Measurements from ENCODE around the gene CCDC27. TPM values are rescaled to one million over a fixed set of nuclear protein-coding genes. Genes with fewer than 3 reads are reported as not detected.

The CCDC27 gene
- total RNA-seq, 1 experiment from 2014 or later, result not detected

DNA sequence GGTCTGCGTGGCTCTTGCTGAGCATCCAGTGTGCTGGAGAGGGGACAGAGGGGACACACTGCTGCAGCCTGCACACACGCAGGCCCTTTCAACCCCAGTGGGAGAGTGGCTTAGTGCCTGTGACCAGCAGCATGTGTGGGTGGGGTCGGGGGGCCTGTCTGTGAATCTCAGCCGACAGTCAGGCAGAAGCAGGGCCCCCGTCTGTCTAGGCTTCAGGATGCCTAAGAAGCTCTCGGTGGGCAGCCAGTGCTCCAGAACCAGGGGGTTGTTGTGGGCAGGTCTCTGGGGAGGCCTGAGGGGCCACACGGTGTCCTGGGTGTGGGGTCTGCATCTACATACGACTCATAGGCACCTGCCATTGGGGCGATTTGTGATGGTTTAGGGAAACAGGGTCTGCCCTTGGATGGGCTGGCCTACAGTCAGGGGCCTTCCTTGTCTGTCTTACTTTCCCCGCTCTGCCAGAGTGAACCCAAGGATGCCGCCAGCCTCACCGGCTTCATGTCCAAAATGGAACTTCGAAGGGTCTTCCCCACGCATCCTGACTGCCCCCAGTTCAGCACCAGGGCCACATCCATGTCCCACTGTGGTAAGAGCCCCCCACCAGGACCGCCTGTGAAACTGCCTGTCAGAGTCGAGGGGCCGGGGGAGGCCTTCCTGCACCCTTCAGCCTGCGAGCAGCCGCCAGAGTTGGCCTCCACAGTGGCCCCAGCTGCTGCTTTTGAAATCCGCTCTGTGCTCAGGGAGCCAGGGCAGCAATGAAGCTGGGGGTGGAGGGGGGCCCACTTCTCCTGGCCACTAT lies 1.6 kb downstream of the CCDC27 start:
- no peak for DNase-seq (ENCODE audit: low spot score)

DNA sequence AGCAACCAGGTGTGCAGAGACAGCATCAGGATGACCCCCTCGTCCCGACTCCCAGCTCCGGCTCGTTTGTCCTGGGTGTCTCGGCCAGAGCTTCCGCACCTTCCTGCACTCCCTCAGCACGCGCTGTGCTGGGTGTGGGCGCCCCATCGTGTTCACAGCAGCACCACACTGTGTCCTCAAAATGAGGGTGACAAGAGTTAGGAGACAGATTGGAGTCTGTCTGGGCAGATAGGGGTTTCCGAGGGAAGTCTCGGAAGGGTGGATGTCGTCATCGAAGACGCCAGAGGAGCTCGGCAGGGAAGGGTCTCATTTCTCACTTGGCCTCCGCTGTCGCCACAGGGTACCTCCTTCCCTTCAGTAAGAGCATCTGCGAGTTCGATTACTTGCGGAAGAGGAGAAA lies 4.1 kb downstream of the CCDC27 start:
- DNase-seq (ENCODE audit: low spot score), result no peak

DNA sequence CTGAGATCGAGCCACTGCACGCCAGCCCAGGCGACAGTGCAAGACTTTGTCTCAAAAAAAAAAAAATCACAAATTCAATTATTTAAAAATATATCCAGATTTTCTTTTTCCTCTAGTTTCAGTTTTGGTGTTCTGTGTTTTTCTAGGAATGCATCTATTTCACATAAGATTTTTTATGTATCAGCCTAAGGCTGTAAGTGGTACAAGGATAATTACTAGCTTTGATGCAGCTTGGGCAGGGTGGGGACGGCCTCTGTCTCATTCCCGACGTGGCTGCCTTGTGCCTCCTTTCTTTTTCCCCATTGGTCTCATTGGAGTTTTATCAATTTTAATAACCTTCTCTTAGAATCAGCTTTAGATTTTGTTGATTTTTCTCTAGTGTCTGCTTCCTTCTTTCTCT lies 6.9 kb downstream of the CCDC27 start:
- no peak for DNase-seq (ENCODE audit: low spot score)

DNA sequence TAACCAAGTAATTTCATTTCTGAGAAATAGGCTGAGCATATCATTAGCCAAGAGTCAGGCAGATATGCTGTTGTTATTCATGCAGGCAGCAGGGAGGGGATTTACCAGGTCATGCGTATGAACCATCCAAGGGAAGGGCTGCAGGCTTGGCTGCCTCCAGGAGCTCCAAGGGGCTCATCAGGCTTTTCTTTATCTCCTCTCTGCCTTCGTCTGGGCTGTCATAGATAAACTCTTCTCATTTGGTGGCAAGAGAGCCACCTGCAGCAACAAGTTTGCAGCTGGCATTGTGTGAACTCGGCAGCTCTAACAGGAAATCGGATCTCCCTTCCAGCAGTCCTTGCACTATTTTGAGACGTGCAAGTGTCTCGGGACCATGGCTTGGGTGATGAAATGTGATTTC lies 7.5 kb downstream of the CCDC27 start:
- DNase-seq (ENCODE audit: low spot score), result no peak

DNA sequence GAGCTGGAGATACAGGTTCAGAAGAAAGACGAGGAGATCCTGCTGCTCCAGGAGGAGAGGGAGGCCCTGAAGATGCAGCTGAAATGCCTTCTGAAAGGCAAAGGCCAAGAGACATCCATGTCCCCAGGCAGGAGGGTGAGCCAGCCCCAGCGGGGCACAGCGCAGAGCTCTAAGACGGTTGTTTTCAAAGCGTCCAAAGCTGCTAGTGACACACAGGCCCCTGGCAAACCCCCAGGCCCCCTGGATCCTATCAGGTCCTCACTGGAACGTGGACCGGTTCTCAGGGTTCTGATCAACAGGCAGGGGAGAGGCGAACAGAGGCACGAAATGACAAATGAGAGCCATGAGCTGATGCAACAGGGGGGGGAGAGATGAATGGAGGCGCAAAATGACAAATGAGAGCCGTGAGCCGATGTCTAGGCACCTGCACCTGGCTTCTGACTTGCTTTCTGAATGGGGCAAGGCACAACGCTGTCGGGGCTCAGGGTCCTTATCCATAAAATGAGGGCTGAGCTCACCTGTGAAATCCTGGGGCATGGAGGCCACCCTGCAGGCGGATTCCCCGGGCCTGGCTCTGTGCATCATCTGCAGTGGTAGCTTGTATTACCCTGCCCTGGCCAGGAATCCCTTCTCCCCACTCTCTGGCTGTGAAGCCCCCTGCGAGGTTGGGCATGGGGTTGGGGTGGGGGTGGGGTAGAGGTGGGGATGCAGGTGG lies 9.2 kb downstream of the CCDC27 start:
- DNase-seq (ENCODE audit: low spot score), result no peak

DNA sequence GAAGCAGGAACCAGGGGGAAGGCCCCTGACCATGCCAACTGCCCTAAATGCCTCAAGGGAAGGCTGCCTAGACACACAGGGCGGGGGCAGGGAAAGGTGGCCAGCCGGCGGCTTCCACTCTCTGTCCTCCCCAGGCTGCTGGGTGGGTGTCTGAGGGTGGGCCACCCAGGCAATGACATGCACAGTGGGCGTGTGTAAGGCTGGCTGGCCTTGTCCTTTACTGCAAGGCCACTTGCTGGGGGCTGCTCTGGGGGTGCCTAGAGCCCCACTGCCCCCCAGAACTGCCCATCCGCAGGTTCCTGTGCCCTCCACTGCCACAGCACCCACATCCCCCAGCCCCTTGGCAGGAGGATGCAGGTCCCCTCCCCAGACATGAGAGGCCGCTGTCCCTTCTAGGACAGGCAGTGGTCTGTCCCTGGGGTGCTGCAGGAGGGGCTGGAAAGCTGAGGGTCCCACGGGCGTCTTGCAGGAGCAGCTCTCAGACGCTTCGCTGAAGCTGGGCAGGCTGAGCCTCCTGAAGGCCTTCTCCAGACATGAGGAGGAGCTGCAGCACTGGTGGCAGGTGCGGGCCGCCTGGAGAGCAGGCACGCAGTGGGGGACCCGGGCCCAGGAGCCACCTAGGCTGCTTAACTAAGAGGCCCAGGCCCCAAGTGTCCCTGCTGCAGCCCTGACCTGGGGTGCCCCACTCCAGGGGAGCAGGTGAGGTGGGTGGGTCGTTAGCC lies 10.1 kb downstream of the CCDC27 start:
- DNase-seq (ENCODE audit: low spot score), result no peak

DNA sequence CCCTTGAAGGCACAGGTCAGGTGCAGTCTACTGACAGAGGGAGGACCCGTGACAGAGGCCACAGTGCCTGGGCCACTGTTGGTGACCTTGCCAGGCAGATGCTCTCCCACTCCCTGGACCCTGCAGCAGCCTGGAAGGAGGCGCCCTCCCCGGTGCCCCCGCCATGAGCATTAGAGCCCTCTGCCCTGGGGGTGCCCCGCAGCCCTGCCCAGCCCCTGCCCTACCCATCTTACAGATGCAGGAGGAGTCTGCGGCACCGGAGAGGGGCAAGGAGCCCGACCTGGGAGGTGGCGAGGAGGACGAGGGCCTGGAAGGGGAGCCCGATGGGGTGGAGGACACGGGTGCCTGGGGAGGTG lies 10.6 kb downstream of the CCDC27 start:
- no peak for DNase-seq (ENCODE audit: low spot score)

DNA sequence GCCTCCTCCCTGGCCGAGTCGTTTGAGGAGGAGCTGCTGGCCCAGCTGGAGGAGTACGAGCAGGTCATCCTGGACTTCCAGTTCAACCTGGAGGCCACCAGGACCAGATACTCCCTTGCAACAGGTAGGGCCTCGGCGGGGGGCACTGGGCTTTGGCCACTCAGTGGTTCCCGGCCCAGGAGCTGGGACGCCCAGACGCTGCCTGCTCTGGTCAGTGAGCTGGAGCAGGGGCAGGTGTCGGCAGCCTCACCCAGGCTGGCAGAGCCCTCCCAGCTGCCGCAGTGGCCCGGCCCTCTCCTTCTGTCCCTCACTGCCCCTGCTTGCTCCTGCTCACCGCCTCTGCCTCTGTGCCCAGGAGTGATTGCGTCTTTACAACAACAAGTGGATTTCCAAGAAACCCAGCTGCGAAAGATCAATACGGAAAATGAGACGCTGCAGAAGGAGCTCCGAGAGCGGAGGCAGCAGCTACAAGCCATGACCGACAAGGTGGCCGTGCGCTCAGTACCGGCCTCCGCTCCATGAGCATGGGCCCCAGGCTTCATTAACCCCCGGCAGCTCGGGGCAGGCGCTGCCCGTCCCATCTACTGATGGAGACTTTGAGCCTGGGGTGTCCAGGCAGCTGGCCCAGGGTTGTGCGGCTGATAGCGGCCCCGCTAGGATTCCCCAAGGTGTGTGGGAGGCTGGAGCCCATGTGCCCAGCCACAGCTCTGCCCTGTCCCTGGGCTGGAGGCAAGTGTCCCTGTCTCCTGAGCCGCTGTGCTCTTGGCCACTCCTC lies 11.3 kb downstream of the CCDC27 start:
- no peak for DNase-seq (ENCODE audit: low spot score)

DNA sequence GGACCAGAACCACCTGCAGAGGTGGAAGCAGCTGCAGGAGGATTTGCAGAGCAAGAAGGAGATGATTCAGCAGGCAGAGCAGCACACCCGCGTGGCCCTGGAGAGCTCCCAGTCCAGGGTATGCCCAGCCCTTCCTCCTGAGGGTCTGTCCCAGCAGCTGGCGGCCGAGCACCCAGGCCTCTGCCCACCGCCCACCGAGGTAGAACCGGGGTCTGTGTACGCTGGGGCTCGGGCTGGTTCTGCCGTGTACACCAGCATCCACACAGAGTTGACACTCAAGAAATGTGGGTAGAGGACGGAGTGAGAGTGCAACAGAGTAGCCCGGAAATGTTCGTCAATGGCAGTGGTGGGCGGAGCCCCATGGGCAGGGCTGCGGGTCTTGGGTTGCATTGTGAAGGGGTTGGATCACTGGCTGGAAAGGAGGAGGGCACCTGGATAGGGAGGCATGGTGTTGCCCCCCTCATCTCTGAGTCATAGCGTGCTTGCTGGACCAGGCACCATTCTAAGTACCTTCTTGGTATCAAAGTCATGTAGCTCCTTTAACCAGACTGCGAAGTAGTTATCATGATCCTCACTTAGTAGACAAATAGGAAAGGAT lies 15.2 kb downstream of the CCDC27 start:
- DNase-seq (ENCODE audit: low spot score), result no peak

DNA sequence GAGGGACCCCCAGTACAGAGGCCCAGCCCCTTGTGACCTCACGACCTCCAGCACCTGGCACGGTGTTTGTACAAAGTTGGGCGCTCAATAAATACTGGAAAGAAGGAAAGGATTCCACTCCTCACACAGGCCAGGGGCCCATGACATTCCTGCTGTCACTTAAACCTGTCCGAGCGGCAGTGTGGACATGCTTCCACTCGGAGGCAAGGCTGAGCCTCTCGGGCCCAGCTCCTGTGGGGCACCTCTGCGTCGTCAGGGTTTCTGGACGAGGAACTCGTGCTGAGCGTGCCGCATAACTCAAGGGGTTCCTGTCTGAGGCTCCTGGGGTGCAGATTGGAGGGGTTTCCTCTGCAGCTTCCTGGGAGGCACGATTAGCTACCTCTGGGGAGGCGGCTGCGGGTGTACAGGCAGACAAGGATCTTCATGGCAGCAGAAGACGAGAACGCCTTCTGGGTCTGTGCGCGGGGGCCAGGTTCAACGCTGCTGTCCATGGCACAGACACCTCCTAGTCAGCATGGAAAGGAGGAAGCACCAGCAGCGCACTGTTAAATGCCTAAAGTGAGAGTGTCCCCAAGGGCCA lies 16.7 kb downstream of the CCDC27 start:
- DNase-seq (ENCODE audit: low spot score), result no peak

DNA sequence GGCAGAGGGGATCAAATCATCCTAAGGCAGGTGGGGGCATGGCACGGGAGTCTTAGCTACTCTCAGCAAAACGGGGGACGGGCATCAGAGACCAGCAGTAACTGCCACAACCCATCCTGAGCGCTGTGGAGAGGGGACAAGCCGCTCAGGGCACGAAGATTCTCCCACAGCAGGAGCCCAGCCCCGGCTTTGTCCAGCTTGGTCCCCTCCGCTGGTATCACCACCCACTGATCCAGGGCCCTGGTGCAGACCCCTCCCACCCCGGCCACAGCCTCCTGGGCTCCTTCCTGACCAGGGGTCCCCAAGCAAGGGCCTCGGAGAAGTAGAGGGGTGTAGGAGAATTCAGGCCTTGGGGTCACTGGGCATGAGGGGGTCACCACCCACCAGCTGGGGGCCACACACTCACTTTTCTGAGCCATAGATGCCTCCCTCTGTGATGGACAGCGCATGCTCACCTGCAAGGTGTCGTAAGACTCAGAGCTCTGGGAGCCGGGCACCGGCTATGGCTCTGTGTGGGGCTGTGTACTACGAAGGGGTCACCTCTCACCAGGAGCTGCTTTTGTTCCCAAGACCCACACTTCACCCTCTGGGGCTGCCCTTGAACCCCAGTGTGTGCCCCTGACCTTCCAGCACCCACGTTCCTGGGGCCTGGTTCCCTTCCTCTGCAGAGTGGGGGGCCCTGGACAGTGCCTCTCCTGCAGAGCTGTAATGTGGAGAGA lies 18.0 kb downstream of the CCDC27 start:
- no peak for DNase-seq (ENCODE audit: low spot score)

DNA sequence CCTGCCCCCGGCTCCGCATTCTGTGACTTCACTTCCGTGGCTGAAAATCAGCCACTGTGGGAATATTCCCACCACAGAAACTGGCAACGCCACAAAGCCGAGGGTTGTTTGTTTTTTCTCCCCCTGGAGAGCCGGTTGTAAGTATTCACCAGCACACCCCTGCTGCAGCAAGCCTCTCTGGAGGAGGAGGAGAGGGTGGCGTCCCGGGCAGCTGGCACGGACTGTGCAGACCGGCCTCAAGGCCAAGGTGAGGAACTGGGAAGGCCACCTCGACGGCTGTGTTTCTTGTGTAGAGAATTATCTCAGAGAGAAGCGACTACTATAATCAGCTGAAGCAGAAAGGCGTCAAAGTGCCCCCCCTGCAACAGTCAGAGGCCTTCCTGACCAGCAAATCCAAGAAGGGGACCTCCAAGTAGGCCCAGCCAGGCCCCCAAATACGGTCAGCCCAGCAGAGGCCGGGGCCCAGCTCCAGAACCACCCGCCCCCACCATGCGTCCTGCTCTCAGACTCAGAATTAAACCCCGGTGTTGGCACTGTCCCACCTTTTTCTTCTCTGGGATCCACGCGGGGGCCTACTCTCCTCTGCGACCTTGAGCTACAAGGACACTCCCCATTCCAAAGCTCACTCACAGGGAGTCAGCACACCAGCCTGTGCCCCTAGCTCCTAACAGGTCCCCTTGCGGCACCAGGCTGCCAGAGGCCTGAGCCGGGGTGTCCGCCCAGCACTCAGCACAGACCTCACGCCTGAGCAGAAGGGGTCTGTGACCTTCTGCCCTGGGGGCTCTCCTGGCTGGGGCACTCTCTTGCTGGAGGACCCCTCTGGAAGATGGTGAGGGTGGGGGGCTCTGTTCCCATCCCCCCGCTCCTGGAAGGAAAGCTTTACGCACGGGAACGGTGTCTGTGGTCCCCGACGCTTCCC lies 19.1 kb downstream of the CCDC27 start:
- no peak for DNase-seq (ENCODE audit: low spot score)

DNA sequence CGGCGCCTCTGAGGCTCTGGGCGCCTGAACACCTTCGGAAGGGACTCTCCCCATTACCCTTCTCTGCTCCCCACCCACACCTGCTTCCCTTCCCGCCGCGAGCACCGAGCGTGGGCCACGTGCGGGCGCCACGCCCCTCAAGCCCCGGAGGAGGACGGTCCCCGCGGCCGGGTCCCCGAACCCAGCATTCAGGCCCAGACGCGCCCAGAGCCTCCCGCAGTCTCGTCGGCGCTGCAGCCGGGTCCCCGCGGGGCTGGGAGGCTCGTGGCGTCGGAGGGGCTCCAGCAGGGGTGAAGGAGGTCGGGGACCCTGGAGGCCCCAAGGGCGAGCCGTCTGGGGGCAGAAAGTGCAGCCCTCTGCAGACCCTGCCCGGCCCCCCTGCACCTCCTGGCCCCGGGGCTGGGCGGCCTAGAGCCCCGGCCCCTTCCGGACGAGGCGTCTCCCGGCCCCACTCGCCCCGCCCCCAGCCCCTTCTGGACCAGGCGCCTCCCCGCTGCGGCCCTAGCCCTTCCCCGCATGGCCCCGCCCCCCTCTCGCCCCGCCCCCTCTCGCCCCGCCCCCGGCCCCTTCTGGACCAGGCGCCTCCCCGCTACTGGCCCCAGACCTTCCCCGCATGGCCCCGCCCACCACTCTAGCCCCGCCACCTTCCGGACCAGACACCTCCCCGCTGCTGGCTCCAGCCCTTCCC lies 19.9 kb downstream of the CCDC27 start:
- no peak for DNase-seq (ENCODE audit: low spot score)

DNA sequence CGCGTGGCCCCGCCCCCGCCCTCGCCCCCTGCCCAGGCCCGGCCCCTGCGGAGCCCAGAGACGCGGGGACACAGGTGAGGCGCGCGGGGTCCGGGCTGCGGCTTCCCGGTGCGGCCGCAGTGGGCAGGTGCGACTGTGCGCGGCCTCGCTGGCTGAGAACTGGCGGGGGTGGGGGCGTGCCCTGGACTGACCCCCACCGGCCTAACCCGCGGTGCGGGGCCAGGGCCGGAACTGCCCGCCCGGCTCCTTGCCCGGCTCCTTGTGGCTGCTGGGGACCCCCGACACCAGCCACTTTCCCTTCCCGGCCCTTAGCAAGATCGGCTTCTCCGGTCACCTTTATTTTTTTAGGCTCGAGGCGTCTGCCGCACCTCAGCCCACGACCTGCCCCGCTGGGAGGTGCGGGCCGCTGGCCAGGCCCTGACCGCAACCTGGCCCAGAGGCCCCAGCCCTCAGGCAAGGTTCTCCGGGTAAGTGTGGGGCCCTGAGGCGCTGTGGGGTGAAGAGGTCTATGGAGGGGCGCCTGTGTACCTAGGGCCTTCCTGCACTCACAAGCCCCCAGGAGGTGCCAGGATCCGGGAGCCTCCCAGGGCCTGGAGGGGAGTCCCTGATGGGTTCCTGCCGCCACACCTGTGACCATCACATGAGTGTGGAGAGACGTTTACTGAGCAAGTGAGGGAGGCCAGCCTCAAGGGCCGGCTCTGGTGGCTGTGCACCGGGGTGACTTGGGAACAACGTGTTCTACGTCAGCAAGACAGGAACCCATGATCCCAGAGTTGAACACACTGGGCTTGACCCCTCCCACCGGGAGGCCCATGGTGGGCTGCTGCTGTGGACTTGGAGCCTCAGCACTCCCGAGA lies 20.7 kb downstream of the CCDC27 start, which contains the start of gene SMIM1:
Gene SMIM1 (plus strand): TSS at position 35 of the 857 bp plus-strand sequence. CDS start 2,625 bp downstream, outside the sequence.
- no peak for DNase-seq (ENCODE audit: low spot score)

DNA sequence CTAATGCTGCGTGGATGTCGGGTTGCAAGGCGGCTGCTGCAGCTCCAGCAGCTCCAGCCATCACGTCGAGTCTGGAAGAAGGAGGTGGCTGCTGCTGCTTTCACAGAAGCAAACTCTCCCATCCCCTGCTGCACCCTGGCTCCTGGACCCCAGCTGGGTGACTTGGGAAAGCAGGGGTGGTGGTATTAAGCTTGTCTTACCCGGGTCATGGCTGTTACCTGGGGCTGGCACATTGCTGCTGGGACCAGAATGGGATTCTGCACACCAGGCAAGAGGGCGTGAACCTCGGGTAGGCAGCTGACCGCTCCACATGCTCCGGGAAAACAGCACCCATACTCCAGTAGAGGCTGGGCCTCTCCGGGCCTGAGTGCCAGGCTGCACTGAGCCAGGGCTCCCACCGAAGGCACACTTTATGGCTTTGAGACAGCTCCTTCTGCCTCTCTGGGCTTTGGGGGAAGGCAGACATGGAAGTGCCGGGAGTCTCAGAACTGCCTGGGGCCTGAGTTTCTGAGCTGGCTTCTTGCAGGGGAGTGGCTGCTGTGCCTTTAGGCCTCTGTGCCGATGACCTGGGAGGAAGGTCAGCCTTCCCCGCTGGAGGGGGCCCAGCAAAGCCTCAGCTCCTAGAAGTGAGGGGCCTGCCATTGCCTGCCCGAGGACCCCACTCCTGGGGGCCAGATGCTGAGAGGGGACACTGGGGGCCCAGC lies 21.5 kb downstream of the CCDC27 start:
- DNase-seq (ENCODE audit: low spot score), result no peak

DNA sequence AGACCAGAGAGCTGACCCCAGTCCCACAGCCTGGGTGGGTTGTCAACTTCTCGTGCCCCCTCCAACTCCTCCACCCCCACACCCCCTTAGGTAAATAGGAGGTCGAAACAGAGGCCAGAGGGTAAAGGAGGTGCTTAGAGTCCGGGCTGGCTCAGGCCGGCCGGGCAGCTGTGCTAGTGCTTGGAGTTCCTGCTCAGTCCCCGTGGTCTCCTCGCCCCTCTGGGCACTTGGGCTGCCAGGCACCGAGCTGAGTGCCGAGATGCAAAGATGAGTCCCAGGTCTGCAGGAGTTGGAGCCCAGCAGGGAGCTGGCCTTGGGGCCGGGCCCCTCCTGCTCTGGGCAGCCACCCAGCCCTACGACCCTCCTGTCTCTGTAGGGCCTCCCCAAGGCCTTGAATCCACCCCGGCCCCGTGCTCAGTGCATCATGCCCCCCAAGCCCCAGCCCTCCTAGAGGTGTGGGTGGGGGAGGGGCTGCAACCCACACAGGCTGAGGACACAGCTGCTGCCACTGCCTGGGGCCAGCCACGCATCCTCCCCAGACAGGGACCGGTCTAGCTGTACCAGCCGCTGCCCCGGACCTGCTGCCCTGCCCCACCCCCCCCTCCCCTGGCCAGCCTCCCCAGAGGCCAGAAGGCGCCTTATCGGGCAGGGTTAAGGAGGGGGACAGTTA lies 22.2 kb downstream of the CCDC27 start:
- no peak for DNase-seq (ENCODE audit: low spot score)
